PFSK-1 (cell line): Measurements from ENCODE around the gene DLGAP4.

Experiments
- REST ChIP-seq, 2 experiments: IDR thresholded peaks; 2 replicates each; pipeline versions ENCODE4 v1.6.1 to v1.8.0; 2011 to 2012; ENCODE audit warnings: low read depth in 2 of 2, low read length in 2 of 2, control low read depth in 1 of 2, inconsistent platforms in 1 of 2, mild to moderate bottlenecking in 1 of 2, moderate library complexity in 1 of 2; ENCODE audit not compliant: insufficient read depth in 1 of 2
- TAF1 ChIP-seq: IDR thresholded peaks from 2 replicates; pipeline ENCODE4 v1.6.1; 2012; ENCODE audit warnings: low read length, control low read depth, borderline replicate concordance; ENCODE audit not compliant: insufficient read depth

- TF ChIP-seq REST (IDR thresholded peaks at IDR 0.05; ENCODE audit: insufficient read depth in 1 of 2, low read depth in 2 of 2, low read length in 2 of 2), result no peak
- TF ChIP-seq TAF1, result no peak
These were observed 244.0 kb downstream of the DLGAP4 start for GRCh38 chr20:36549942-36550789.
